K562 (cell line): ENCODE results near the gene ETV2. TPM values are rescaled to one million over a fixed set of nuclear protein-coding genes. Genes with fewer than 3 reads are reported as not detected.

Source experiments
- ATAC-seq: fragments of 200-7000 bp; cut with Tn5 transposase; 3 replicates; pipeline ENCODE4 v1.9.1; 2020; ENCODE audit warnings: moderate library complexity
- BruUV-seq: library from RNA; stranded (reverse); fragments of 400-500 nt; replicated peaks from 2 replicates; lab custom pipeline; 2021; lab: Mats Ljungman, UMichigan
- CTCF ChIA-PET: fragments of 300-600 bp; formaldehyde crosslinking; extraction: SDS; loops from one replicate; lab custom pipeline; 2021; ENCODE audit warnings: low intra/inter-chr PET ratio; lab: Yijun Ruan, JAX
- POLR2A ChIA-PET: fragments of 300-600, 350-650 bp; sonication (Branson Sonifier 250); formaldehyde crosslinking; extraction: SDS; loops from one replicate; lab custom pipeline; 2021; ENCODE audit warnings: antibody characterized with exemption, inconsistent platforms; lab: Yijun Ruan, JAX
- DNase-seq, 4 experiments: peaks; one replicate each; pipeline versions ENCODE4 v3.0.0 to v3.0.0-alpha.2; 2011 to 2018; ENCODE audit warnings: low spot score in 3 of 4, mixed read lengths in 3 of 4; ENCODE audit errors: extremely low read depth in 1 of 4
- FAIRE-seq: peaks from 2 replicates; lab custom pipeline; 2011; peaks lifted over from hg19 to GRCh38; lab: Jason Lieb, UNC
- H2AFZ ChIP-seq: 2 replicates; pipeline ENCODE4 v1.6.0; 2011; ENCODE audit warnings: low read depth, low read length, control low read depth, inconsistent platforms
- H3K27ac ChIP-seq: fragments of 200-600 bp; 3 replicates; pipeline ENCODE4 v1.8.0; 2011; ENCODE audit warnings: low read depth, mild to moderate bottlenecking, control low read depth, inconsistent platforms, low read length, moderate library complexity, mixed read lengths; ENCODE audit errors: extremely low read depth
- H3K27me3 ChIP-seq, 2 experiments: fragments of 300-600 bp in 1 of 2; 2 replicates in 1 of 2; 3 replicates in 1 of 2; pipeline versions ENCODE4 v1.6.0 to v1.8.0; 2011; ENCODE audit warnings: inconsistent platforms in 2 of 2, low read length in 2 of 2, mild to moderate bottlenecking in 1 of 2, mixed read lengths in 1 of 2, moderate library complexity in 1 of 2; ENCODE audit not compliant: control insufficient read depth in 2 of 2, insufficient read depth in 2 of 2
- H3K36me3 ChIP-seq: fragments of 300-600 bp; 3 replicates; pipeline ENCODE4 v1.8.0; 2011; ENCODE audit warnings: mild to moderate bottlenecking, low read length, inconsistent platforms; ENCODE audit not compliant: control insufficient read depth, insufficient read depth
- H3K4me1 ChIP-seq, 2 experiments: fragments of 200-600 bp in 1 of 2; replicated peaks in 1 of 2; 2 replicates in 1 of 2; 3 replicates in 1 of 2; pipeline versions ENCODE4 v1.5.1 to v1.8.0; 2011; ENCODE audit warnings: inconsistent platforms in 2 of 2, low read length in 2 of 2, mild to moderate bottlenecking in 1 of 2, mixed read lengths in 1 of 2, moderate library complexity in 1 of 2; ENCODE audit not compliant: control insufficient read depth in 2 of 2, insufficient read depth in 2 of 2
- H3K4me2 ChIP-seq: 2 replicates; pipeline ENCODE4 v1.6.1; 2011; ENCODE audit warnings: low read length, control low read depth, inconsistent platforms, mixed read lengths; ENCODE audit not compliant: insufficient read depth
- H3K4me3 ChIP-seq: fragments of 200-600 bp; sonication (generic), shearing (Covaris generic); 2 replicates; pipeline ENCODE4 v1.5.1; 2016; ENCODE audit warnings: control low read depth, inconsistent platforms
- H3K79me2 ChIP-seq: fragments of 200-600 bp; 3 replicates; pipeline ENCODE4 v1.8.0; 2011; ENCODE audit warnings: low read length, inconsistent platforms; ENCODE audit not compliant: control insufficient read depth, insufficient read depth
- H3K9ac ChIP-seq, 2 experiments: 2 replicates each; pipeline versions ENCODE4 v1.6.0 to v1.6.1; 2011; ENCODE audit warnings: low read depth in 2 of 2, low read length in 2 of 2, control low read depth in 1 of 2, inconsistent platforms in 1 of 2, mild to moderate bottlenecking in 1 of 2, mixed read lengths in 1 of 2; ENCODE audit not compliant: insufficient read depth in 1 of 2
- H3K9me1 ChIP-seq: one replicate; pipeline ENCODE4 v1.6.0; 2011; ENCODE audit warnings: inconsistent platforms, mild to moderate bottlenecking, low read length, moderate library complexity; ENCODE audit not compliant: control insufficient read depth, insufficient read depth
- H3K9me3 ChIP-seq: replicated peaks from 2 replicates; pipeline ENCODE4 v1.5.1; 2011; ENCODE audit warnings: low read depth, low read length, inconsistent platforms; ENCODE audit not compliant: control insufficient read depth, insufficient read depth
- H4K20me1 ChIP-seq: replicated peaks from 2 replicates; pipeline ENCODE4 v1.6.1; 2011; ENCODE audit warnings: low read length, inconsistent platforms, mixed read lengths; ENCODE audit not compliant: control insufficient read depth, insufficient read depth
- NFRKB ChIP-seq: fragments of 450-650 bp; IDR thresholded peaks from 2 replicates; pipeline ENCODE4 v1.6.1; 2016; ENCODE audit warnings: low read depth
- U2AF2 ChIP-seq: fragments of 200-400 bp; formaldehyde crosslinking; optimal IDR thresholded peaks from 2 replicates; pipeline ENCODE3; 2017; ENCODE audit warnings: low read depth, mild to moderate bottlenecking, low read length
- ZNF785 ChIP-seq: fragments of 250-450 bp; sonication (Bioruptor Pico); IDR thresholded peaks from 2 replicates; pipeline ENCODE4 v1.4.0; 2020; ENCODE audit warnings: mild to moderate bottlenecking
- WGBS: fragments of 100-300 bp; shearing (Covaris generic); methylation state at CpG from one replicate; pipeline ENCODE4 v1.1.6; 2016; ENCODE audit warnings: low coverage, mixed read lengths; ENCODE audit not compliant: insufficient coverage; ENCODE audit errors: missing lambda C conversion rate; 5-methylcytosine and 5-hydroxymethylcytosine counted together
- in situ Hi-C: fragments of 300-500 bp; cut with MboI; formaldehyde crosslinking; loops from 4 replicates; pipeline ENCODE4 v1.15.0; 2018; ENCODE audit warnings: inconsistent platforms, mixed read lengths
- intact Hi-C: fragments of 100-400 bp; cut with micrococcal nuclease; formaldehyde crosslinking; loops from 2 replicates; pipeline ENCODE4 v1.14.2; 2022
- polyA plus RNA-seq, 8 experiments: library from polyadenylated mRNA; depleted of rRNA in 4 of 8; stranded (reverse) in 5 of 8; unstranded in 3 of 8; fragments of >200 nt; fragmentation: Nextera tagmentation in 2 of 8; fragmentation: Illumina TruSeq in 1 of 8; extraction: Ambion mirVana in 2 of 8; extraction: Trizol in 1 of 8; gene quantifications; 2 replicates each; pipeline versions ENCODE4 v1.2.1 to v1.2.3, GENCODE V29; 2011 to 2014; ENCODE audit warnings: inconsistent platforms in 1 of 8, missing spikeins in 1 of 8
- total RNA-seq, 7 experiments: library from RNA; depleted of rRNA in 6 of 7; stranded (reverse); fragments of >200 nt in 6 of 7; fragmentation: Illumina TruSeq in 2 of 7; extraction: Trizol in 2 of 7; gene quantifications; 2 replicates each; pipeline versions ENCODE4 v1.2.1 to v1.2.3, GENCODE V29; 2011 to 2021; ENCODE audit warnings: low replicate concordance in 1 of 7
- TF ChIP-seq, protein P1 (sequence below): fragments of 450-650 bp; IDR thresholded peaks from 2 replicates; pipeline ENCODE4 v1.6.1; 2017; ENCODE audit warnings: antibody characterized with exemption, mild to moderate bottlenecking

The ETV2 gene
- total and polyA plus RNA-seq, 9 of the 15 experiments (the other 6 are each of a cell fraction or from before 2014, with no cell fraction given) = 0.11 to 3.7 (median 0.55) TPM

DNA sequence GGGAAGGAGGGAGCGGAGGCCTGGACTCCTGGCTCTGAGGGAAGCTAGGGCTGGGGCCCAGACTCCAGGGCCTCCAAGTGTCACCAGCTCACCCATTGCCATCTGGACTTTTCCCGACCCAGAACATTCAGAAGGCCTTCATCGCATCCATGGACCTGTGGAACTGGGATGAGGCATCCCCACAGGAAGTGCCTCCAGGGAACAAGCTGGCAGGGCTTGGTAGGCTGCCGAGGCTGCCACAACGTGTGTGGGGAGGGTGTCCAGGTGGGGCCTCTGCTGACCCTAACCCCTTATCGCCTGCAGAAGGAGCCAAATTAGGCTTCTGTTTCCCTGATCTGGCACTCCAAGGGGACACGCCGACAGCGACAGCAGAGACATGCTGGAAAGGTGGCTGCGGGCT is 767 bp downstream of the ETV2 start:
- 42% methylated on average over 9 of the region's 10 CpGs for WGBS
- H3K9me3 ChIP-seq = no peaks in the 10 kb centered on the region
- peaks cover 12% of the 10 kb centered on the region; the same call in 1 of the 3 replicates for H3K36me3 ChIP-seq
- peak overlapping the region; percentile 63 for H2AFZ ChIP-seq
- H3K9ac ChIP-seq = peak overlapping the region; percentile 80 to 88
- in situ Hi-C loops (no loop called here), intact Hi-C loops (loop anchor here (5.0 to 10.0 kb wide), 2 partner anchors 85 to 102 kb away; partner anchors contain the start of genes IGFLR1, LIN37, PSENEN and U2AF1L4)
- peak overlapping the region; percentile 89 for H3K27ac ChIP-seq
- TF ChIP-seq NFRKB (0 out of 2 replicates have a peak, but pooled peaks have one; percentile 6), U2AF2 (no peak), ZNF785 (CRISPR knock-in tag) (no peak)
- TF ChIP-seq, protein P1, sequence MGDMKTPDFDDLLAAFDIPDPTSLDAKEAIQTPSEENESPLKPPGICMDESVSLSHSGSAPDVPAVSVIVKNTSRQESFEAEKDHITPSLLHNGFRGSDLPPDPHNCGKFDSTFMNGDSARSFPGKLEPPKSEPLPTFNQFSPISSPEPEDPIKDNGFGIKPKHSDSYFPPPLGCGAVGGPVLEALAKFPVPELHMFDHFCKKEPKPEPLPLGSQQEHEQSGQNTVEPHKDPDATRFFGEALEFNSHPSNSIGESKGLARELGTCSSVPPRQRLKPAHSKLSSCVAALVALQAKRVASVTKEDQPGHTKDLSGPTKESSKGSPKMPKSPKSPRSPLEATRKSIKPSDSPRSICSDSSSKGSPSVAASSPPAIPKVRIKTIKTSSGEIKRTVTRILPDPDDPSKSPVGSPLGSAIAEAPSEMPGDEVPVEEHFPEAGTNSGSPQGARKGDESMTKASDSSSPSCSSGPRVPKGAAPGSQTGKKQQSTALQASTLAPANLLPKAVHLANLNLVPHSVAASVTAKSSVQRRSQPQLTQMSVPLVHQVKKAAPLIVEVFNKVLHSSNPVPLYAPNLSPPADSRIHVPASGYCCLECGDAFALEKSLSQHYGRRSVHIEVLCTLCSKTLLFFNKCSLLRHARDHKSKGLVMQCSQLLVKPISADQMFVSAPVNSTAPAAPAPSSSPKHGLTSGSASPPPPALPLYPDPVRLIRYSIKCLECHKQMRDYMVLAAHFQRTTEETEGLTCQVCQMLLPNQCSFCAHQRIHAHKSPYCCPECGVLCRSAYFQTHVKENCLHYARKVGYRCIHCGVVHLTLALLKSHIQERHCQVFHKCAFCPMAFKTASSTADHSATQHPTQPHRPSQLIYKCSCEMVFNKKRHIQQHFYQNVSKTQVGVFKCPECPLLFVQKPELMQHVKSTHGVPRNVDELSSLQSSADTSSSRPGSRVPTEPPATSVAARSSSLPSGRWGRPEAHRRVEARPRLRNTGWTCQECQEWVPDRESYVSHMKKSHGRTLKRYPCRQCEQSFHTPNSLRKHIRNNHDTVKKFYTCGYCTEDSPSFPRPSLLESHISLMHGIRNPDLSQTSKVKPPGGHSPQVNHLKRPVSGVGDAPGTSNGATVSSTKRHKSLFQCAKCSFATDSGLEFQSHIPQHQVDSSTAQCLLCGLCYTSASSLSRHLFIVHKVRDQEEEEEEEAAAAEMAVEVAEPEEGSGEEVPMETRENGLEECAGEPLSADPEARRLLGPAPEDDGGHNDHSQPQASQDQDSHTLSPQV = peak; percentile 50; the same call in 1 of the 2 replicates
- H3K79me2 ChIP-seq = no peaks in the 10 kb centered on the region
- peaks cover 28 to 57% of the 10 kb centered on the region in 2 experiments for H3K4me1 ChIP-seq
- no peak for ATAC-seq
- no peak for FAIRE-seq
- peak overlapping the region; percentile 85 for H3K4me2 ChIP-seq
- CTCF ChIA-PET = interaction anchor here (0.6 kb wide), 1 partner anchor 97 kb away, joined by 3 read pairs; the partner anchor contains the start of gene TMEM147
- H3K9me1 ChIP-seq = no peaks in the 10 kb centered on the region
- H3K4me3 ChIP-seq = no peak overlapping the region
- POLR2A ChIA-PET = interaction anchor here (0.6 to 1.8 kb wide), 2 partner anchors 30 to 138 kb away, joined by 3 to 4 read pairs; partner anchors contain the start of gene HAUS5
- BruUV-seq = no TSS peak
- no peaks in the 10 kb centered on the region for H3K27me3 ChIP-seq
- no peaks in the 10 kb centered on the region for H4K20me1 ChIP-seq
- DNase-seq = peak in 1 of 4 experiments; percentile 23
